NCI-H748 (cell line): ENCODE data around the gene FLII.

Experiments
- DNase-seq: peaks from one replicate; lab custom pipeline; 2025; ENCODE audit not compliant: unreplicated experiment; lab: John Stamatoyannopoulos, UW

Gene FLII

GRCh38 chr17:18260332-18261145 is 2.0 kb upstream of the FLII start, which contains the start of gene MIEF2:
Gene MIEF2, plus strand, starts transcription at chr17:18260662. Its CDS starts 2,059 bp downstream, at chr17:18262721.
- peak; percentile 99 for DNase-seq

- DNase-seq = no peak
These were observed 1.2 kb upstream of the FLII start for GRCh38 chr17:18259621-18260331.

GRCh38 chr17:18257982-18258355 is 569 bp downstream of the FLII start:
- DNase-seq = peak; percentile 78

- DNase-seq = no peak
These were observed 1.1 kb downstream of the FLII start for GRCh38 chr17:18257268-18257981.

- DNase-seq = no peak
These were observed 1.8 kb downstream of the FLII start for GRCh38 chr17:18256776-18257175.

- DNase-seq = no peak
These were observed 2.2 kb downstream of the FLII start for GRCh38 chr17:18256351-18256750.

GRCh38 chr17:18254888-18255649 is 3.5 kb downstream of the FLII start:
- no peak for DNase-seq

- no peak for DNase-seq
These were observed 4.4 kb downstream of the FLII start for GRCh38 chr17:18253947-18254821.

GRCh38 chr17:18253187-18253884 is 5.2 kb downstream of the FLII start:
- no peak for DNase-seq

- DNase-seq = no peak
These were observed 6.4 kb downstream of the FLII start for GRCh38 chr17:18252160-18252559.

GRCh38 chr17:18251204-18251603 is 7.3 kb downstream of the FLII start:
- DNase-seq = no peak

GRCh38 chr17:18250708-18251107 is 7.8 kb downstream of the FLII start:
- DNase-seq = no peak

- peak; percentile 69 for DNase-seq
These were observed 8.3 kb downstream of the FLII start for GRCh38 chr17:18250259-18250658.

GRCh38 chr17:18248811-18249210 is 9.7 kb downstream of the FLII start:
- DNase-seq = no peak

- DNase-seq = peak; percentile 85
These were observed 10.2 kb downstream of the FLII start for GRCh38 chr17:18248300-18248731.

GRCh38 chr17:18247613-18248001 is 10.9 kb downstream of the FLII start:
- DNase-seq = peak; percentile 43

- peak; percentile 96 for DNase-seq
These were observed 11.5 kb downstream of the FLII start for GRCh38 chr17:18246880-18247612.

GRCh38 chr17:18246109-18246725 is 12.3 kb downstream of the FLII start:
- DNase-seq = no peak
